Central memory CD4-positive, alpha-beta T cell (primary cell): ENCODE data around the gene YWHAG.
A peak's percentile ranks its signal among the peaks of the same experiment; 100 is the strongest.
"Not testable (repeated sequence)": the region's sequence is repeated elsewhere in the genome, so short reads cannot be mapped to it uniquely, and the experiment has no call there.

Experiments used
- DNase-seq: peaks from one replicate; pipeline ENCODE4 v3.0.0; 2022

YWHAG gene

DNA sequence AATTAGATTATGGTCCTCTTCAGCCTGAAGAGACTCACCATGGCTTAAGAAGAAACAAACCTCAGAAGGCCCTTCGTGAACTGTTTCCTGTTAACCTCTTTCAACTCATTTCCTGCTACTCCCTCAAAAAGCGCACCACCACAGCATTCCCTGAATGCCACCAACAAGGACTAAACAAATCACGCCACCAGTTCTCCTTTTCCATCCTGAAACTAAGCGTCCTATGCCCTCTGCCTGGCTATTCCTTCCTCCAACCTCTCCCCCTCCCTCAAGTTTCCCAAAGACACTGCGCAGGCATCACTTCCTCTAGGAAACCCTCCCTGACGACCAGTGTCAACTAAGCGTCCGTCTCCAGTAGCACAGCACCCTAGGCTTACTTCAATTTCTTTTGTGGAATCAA is 12.0 kb downstream of the YWHAG start:
- DNase-seq, result no peak

DNA sequence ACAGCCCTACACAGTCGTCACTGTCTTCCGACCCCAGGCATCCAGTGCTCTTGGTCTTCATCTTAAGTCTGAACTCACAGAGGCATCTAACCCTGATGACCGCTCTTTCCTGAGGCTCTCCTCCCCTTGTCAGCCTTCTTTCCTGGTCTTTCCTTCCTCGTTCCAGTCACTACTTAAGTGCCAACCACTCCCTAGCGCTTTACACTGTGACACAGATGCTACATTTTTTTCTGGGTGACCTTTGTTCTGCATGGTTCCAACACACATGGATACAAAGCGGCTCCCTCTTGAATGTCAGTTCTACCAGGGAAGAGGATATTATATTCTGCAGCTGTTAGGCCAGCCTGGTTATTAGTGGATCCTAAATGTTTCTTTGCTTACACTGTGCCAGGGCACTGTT is 12.7 kb downstream of the YWHAG start:
- DNase-seq, result no peak

- DNase-seq, result no peak
Measured at GRCh38 chr7:76343931-76344321, 14.9 kb downstream of the YWHAG start.

- no peak for DNase-seq
Measured at GRCh38 chr7:76343294-76343930, 15.4 kb downstream of the YWHAG start.

DNA sequence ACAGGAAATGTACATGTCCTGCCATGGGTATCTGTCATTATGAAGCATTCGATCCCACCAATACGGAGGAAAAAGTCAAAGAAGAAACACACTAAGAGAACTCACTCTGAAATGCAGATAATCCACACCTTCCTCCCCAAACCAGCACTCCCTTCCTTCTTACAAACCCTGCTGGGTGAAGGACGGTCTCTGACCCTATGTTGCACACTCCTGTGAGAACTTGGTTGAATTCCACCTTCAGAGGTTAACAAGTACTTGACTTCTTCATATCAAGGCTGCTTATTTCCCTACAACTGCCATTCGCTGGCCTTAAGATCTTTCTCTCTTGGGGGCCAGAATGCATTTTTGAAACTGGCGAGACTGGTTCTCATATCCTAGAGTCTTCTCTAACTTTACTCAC is 16.6 kb downstream of the YWHAG start:
- no peak for DNase-seq

- DNase-seq, result no peak
Measured at GRCh38 chr7:76340617-76341131, 18.1 kb downstream of the YWHAG start.

DNA sequence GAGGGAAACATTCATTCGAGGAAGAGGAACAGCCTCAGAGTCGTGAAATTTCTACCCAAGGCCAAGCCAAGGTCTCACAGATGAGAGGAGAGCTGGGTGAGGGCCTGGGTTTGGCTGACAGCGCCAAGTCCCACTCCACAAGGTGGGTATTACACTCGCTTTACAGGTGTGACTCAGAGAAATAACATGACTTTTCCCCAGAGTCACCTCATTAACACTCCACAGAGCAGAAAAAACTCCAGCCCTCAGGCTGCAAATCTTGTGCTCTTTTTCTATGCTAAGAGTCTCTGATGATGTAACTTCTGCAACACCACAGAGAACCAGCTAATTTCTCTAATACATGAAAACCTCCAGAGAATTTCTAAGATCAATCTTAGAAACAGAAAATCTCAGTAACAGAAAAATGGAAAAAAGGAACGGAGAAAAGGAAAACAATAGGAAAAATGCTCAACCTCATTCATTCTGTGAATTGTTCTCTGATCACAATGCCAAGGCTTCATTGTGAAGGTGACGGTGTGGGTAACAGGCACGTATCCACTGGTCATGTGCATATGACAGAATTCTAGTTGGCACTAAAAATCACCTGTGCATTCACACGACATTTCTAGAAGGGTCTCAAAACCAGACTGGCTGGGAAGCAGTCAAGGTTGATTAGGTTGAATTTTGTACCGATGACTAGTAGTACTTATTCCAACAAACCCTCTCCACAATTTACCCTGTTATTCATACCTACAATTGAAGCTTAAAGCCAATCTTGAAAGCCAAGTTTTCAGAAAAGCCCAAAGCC is 20.3 kb downstream of the YWHAG start:
- no peak for DNase-seq

- DNase-seq, result no peak
Measured at GRCh38 chr7:76337147-76337546, 21.6 kb downstream of the YWHAG start.

DNA sequence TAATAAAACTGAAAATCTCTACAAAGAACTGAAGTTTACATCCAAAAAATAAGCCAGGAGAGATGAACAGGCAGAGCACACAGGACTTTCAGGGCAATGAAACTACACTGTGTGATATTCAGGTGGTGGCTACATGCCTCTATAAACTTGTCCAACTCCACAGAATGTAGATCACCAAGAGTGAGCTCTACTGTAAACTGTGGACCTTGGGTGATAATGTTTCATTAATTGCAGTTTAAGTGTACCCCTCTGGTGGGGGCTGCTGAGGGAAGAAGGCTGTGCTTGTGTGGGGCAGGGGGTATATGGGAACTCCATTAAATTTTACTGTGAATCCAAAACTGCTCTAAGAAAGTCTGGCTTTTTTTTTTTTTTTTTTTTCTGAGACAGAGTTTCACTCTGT is 22.7 kb downstream of the YWHAG start:
- DNase-seq, result no peak

DNA sequence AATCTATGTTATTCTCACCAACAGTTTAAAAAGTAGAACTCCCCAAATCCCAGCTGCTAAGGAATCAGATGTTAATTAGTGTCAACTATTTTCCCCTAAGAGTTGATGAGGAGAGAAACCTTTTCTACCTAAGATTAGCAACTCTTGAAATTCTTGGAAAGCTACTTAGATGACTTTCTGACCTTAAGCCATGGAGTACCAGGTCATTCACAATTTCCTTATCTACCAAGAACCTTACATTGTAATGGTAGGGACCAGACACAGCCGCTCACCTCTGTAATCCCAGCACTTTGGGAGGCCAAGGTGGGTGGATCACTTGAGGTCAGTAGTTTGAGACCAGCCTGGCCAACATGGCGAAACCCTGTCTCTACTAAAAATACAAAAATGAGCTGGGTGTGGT is 23.4 kb downstream of the YWHAG start:
- not testable (repeated sequence) for DNase-seq

- no peak for DNase-seq
Measured at GRCh38 chr7:76334320-76334967, 24.3 kb downstream of the YWHAG start.

GRCh38 chr7:76333511-76334101 is 25.2 kb downstream of the YWHAG start:
- no peak for DNase-seq

DNA sequence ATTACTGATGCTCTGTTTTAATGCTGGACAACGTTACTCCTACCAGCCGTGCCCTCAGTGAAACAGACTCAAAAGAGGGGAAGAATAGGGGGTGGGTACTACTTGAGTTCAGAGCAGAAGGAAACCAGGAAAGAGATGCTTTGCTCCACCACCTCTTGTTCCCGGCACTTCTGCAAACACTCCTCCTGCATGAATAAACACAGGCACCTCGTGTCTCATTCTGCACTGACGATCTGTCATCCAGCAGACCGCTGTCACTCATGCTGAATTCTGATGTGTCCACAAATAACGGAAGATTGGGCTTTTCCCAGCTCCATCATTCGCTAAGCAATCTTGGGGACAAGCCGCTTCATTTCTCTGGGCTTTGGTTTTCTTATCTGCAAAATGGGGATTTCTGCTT is 26.7 kb downstream of the YWHAG start:
- DNase-seq, result no peak

DNA sequence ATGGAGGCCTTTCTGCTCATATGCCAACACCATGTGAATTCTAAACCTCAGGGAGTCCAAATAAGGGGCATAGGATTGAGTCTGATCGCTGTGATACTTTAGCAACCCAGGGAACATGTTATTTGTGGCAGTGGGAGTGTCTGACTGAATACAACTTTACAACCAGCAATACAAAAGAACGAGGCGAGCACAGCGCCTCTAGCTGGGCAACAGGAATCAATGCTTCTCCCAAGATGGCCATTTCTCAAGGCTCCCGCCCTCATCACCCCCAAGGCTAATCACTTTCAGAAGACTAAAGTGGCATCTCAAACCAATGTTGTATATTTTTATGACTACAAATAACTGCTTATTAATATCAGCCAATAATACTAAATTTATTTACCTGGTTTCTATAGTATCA is 28.1 kb downstream of the YWHAG start:
- DNase-seq, result no peak

DNA sequence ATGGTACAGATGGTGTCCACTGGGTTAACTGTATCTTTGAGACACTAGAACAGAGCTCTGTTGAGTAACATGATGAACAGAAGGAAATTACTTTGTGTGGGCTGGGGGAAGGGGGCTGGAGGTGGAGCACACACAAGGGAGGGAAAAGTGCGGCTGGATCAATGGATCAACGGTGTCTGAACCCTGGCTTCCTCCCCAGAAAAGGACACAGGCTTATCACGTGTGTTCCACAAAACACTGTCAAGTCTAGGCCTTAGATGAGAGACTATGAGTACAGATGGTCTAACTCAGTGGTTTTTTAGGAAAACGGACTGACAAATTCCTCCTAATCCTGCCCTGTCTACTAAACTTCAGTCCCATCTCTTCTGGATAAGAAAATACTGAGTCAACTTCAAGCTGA is 28.5 kb downstream of the YWHAG start:
- DNase-seq, result no peak

DNA sequence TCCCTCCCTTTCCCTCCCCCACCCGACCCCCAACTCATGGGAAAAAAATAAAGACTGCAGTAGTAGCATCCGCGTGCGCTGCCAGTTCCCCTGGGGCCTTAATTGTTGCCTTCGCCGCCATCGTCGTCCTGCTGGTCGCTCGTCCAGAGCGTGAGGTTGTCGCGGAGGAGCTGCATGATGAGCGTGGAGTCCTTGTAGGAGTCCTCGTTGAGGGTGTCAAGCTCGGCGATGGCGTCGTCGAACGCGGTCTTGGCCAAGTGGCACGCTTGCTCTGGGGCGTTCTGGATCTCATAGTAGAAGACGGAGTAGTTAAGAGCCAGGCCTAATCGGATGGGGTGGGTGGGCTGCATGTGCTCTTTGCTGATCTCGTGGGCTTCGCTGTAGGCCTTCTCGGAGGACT is 29.3 kb downstream of the YWHAG start:
- DNase-seq, result no peak

DNA sequence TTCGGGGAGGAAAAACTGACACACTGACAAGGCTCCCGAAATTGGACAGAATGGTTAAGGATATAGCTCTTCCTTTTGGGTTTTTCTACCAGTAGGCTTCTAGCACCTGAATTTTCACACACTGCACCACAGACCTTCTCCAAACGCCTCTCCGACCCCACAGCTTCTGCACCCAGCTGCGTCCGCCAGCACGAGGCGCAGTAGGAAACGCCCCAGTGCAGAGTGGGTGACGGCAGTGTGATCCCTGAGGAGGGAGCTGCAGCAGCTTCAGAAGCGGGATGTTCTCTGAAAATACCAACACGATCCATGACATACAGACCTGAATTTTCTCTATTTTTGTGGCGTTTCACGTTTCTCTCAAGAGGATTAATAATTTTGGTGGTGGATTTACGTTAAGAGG is 30.4 kb downstream of the YWHAG start:
- no peak for DNase-seq

DNA sequence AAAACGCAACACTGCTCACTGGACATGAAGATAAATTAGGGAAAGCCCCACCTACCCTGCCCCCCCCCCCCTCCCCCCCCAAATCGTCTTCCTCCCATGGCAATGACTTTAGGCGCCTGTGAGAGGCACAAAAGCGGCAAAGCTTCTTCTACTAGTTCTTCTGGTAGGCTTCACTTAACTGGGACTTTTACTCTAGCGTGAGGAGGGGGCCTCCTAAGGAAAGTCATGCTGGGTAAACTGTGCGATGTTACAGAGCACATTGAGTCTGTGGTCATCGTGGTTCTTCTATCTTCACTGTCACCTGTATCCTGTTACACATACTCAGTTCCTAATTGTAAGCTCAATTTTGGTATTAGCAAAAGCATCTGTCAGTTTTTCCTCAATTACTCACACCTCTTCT is 31.2 kb downstream of the YWHAG start:
- no peak for DNase-seq

GRCh38 chr7:76326646-76327233 is 32.1 kb downstream of the YWHAG start:
- no peak for DNase-seq

GRCh38 chr7:76325811-76326210 is 33.0 kb downstream of the YWHAG start:
- no peak for DNase-seq

- DNase-seq, result no peak
Measured at GRCh38 chr7:76325092-76325491, 33.7 kb downstream of the YWHAG start.

- peak; percentile 57 for DNase-seq
Measured at GRCh38 chr7:76318488-76319353, 40.1 kb downstream of the YWHAG start.
